BLaER1 treated with 17β-estradiol and CSF1 and Interleukin-3, amounts not matched to agents 10 nM and 100 nM (cell line): ENCODE results near the gene ZBTB7A.

Experiments used
- H3K27ac ChIP-seq, 11 experiments: shearing (Covaris generic); formaldehyde crosslinking; 2 replicates each; pipeline ENCODE4 v1.8.1; 2022
- H3K27me3 ChIP-seq, 11 experiments: shearing (Covaris generic); formaldehyde crosslinking; 2 replicates each; pipeline ENCODE4 v1.8.1; 2022
- H3K36me3 ChIP-seq, 11 experiments: shearing (Covaris generic); formaldehyde crosslinking; 2 replicates each; pipeline ENCODE4 v1.8.1; 2022
- H3K4me1 ChIP-seq, 10 experiments: shearing (Covaris generic); formaldehyde crosslinking; 2 replicates each; pipeline ENCODE4 v1.8.1; 2022
- H3K4me2 ChIP-seq, 11 experiments: shearing (Covaris generic); formaldehyde crosslinking; 2 replicates each; pipeline ENCODE4 v1.8.1; 2022
- H3K4me3 ChIP-seq, 10 experiments: shearing (Covaris generic); formaldehyde crosslinking; 2 replicates each; pipeline ENCODE4 v1.8.1; 2022
- H3K9ac ChIP-seq, 11 experiments: shearing (Covaris generic); formaldehyde crosslinking; 2 replicates each; pipeline ENCODE4 v1.8.1; 2022
- H3K9me3 ChIP-seq, 11 experiments: shearing (Covaris generic); formaldehyde crosslinking; replicated peaks in 1 of 11; 2 replicates each; pipeline ENCODE4 v1.8.1; 2022
- H4K20me1 ChIP-seq, 11 experiments: shearing (Covaris generic); formaldehyde crosslinking; 2 replicates each; pipeline ENCODE4 v1.8.1; 2022
- Cebpa-rat ChIP-seq, 11 experiments: shearing (Covaris generic); IDR thresholded peaks; 2 replicates each; pipeline ENCODE4 v1.8.1; 2022

ZBTB7A gene

DNA sequence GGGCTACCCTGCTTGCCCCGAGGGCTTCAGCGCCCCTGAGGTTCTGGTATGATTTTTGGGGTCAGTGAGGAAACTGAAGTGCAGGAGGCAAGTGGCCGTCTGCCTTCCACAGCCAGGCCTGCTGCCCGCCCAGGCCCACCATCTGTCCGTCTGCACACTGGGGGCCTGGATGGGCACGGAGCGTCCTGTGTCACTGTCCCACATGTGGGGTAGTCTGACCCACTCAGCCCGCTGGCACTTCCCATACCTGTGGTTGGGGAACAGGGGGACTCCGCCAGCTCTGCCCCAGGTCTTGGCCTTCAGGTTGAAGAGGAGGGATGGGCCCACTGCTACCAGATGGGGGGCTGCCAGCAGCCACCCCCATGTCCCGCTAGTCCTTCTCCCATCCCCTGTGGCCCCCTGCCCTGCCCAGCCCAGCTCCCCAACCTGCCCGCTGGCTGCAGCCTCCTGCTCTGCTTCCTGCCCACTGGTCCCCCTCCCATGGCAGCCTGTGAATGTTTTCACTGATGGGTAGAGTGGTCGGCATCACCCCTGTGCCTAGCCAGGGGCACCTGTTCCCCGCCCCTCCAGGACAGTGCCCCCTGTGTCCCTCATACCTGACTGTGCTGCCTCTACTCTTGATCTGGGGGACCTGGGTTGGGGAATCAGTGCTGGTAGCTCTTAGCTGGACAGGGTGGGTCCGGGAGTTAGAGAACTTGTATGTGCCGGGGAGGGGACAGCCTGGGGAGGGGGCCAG is 49.6 kb downstream of the ZBTB7A start:
- H3K4me3 ChIP-seq = no peak overlapping the region
- peaks cover 5 to 37% (median 26%) of the 10 kb centered on the region in 10 experiments; a peak in 17 of 20 replicates for H3K4me1 ChIP-seq
- no peak overlapping the region for H3K27ac ChIP-seq
- peaks cover 95 to 100% (median 100%) of the 10 kb centered on the region in 11 experiments for H4K20me1 ChIP-seq
- no peaks in the 10 kb centered on the region for H3K27me3 ChIP-seq
- peaks cover 4 to 11% (median 8%) of the 10 kb centered on the region in 11 experiments; a peak in 13 of 22 replicates for H3K9me3 ChIP-seq
- no peak for TF ChIP-seq Cebpa-rat (IDR thresholded peaks at IDR 0.05)
- no peak overlapping the region for H3K4me2 ChIP-seq
- peaks cover 54 to 99% (median 91%) of the 10 kb centered on the region in 11 experiments for H3K36me3 ChIP-seq
- H3K9ac ChIP-seq = 0 out of 22 replicates have a peak overlapping the region, but pooled peaks of 1 of the 11 experiments have one; percentile 3

DNA sequence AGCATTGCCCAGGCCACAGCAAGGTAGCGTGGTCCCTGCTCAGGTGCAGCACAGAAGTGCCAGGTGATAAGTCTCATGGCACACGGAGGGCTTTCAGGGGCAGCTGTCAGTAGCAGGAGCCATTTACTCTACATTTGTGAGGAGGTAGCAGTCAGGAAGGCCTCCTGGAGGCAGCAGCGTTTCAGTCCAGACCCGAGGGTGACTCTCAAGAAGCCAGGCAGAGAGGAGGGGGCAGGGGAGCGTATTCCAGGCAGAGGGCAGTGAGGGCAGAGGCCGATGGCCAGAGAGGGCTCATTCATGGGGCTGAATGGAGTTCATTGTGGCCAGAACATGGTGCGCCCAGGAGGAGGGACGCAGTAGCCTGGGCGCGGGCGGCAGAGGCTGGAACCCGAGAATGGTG is 50.2 kb downstream of the ZBTB7A start:
- Histone ChIP-seq H3K4me1 (peaks cover 5 to 37% (median 26%) of the 10 kb centered on the region in 10 experiments; a peak in 17 of 20 replicates), H3K4me3 (no peak overlapping the region), H3K9me3 (peaks cover 0 to 5% (median 2%) of the 10 kb centered on the region in 11 experiments; a peak in 6 of 22 replicates), H4K20me1 (peaks cover 92 to 100% (median 98%) of the 10 kb centered on the region in 11 experiments), H3K4me2 (no peak overlapping the region), H3K36me3 (peaks cover 48 to 94% (median 86%) of the 10 kb centered on the region in 11 experiments), H3K27me3 (no peaks in the 10 kb centered on the region), H3K27ac (no peak overlapping the region), H3K9ac (peak overlapping the region in 2 of 11 experiments; percentile 3 to 40; a peak in 1 of 22 replicates)
- TF ChIP-seq Cebpa-rat (IDR thresholded peaks at IDR 0.05) = no peak

DNA sequence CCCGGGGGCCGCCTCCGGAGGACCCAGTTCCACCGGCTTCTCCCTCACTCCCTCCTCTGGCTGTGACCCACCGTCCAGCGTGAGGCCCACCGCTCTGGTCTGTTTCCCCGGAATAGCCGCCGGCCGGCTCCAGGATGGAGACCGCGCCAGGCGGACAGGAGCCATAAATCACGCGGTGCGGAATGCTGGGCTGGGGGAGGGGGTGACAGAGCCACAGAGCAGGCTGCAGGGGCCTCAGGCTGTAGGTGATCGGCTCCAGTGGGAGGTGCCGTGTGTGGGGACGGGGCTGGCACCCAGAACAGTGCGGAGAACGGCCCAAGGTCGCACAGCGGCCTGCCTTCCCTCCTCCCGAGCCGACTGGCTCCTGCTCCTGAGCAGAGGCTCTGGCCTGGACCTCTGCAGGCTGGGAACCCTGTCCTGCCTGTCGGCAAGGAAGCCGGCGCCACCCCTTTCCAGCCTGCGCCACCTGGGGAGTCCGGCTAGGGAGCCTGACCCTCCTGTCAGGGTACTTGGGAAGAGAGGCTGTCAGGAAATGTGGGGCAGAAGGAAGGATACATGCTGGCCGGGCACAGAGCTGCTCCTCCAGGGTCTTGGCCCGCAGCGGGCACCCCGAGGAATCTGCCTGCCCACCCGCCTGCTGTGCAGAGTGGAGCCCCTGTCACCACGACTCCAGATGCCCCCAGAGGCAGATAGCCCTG is 50.8 kb downstream of the ZBTB7A start:
- TF ChIP-seq Cebpa-rat (IDR thresholded peaks at IDR 0.05) = no peak
- H3K36me3 ChIP-seq = peaks cover 47 to 94% (median 85%) of the 10 kb centered on the region in 11 experiments
- H3K4me3 ChIP-seq = no peak overlapping the region
- H3K4me1 ChIP-seq = peaks cover 10 to 42% (median 26%) of the 10 kb centered on the region in 10 experiments; a peak in 17 of 20 replicates
- peaks cover 91 to 100% (median 98%) of the 10 kb centered on the region in 11 experiments for H4K20me1 ChIP-seq
- 0 out of 22 replicates have a peak overlapping the region, but pooled peaks of 1 of the 11 experiments have one; percentile 31 for H3K27ac ChIP-seq
- H3K9ac ChIP-seq = peak overlapping the region in 6 of 11 experiments; percentile 28 to 59 (median 38); a peak in 9 of 22 replicates
- H3K4me2 ChIP-seq = peak overlapping the region in 3 of 11 experiments; percentile 49 to 61 (median 50); a peak in 3 of 22 replicates
- no peaks in the 10 kb centered on the region for H3K9me3 ChIP-seq
- H3K27me3 ChIP-seq = no peaks in the 10 kb centered on the region

DNA sequence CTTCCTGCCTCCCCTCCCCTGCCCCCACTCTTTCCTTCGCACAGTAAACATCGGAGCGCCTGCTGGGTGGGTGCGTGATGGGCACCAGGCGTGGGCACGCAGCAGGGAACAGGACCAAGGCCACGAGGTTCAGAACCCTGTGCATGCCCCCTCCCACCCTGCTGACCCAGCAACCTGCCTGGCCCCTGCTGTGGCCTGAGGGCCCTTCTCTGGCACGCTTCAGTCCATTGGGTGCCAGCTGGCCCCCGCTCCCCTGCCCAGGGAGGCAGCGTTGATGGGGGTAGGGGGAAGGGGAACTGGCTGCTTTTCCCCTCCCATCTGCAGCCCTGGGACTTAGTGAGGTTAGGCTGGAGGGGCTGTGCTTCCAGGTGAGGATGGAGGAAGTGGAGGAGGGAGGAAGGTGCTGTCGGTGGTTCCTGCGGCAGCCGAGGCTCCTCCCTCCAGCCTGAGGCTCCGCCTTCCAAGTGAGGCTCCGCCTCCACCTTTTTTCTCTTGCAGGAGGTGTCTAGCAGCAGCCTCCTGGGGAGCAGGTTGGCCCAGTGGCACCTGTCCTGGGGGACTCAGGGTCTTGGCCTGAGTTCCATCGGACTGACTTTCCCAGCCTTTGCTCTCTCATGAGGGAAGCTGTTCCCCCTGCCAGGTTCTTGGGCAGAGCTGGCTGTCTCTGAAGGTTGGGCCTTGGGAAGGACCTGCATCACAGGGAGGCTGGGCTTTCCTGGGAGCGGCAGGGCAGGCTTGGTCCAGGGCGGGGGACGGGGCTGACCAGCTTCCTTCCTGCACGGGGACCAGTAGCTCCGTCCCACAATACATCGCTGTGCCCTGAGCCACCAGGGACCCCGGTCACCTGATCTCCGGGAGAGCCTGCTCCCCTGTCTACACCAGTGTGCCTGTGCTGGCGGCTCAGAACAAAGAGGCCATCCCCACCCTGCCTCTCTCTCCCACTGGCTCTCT is 51.9 kb downstream of the ZBTB7A start:
- H3K27ac ChIP-seq = peak overlapping the region in 1 of 11 experiments; percentile 31; a peak in 2 of 22 replicates
- H4K20me1 ChIP-seq = peaks cover 92 to 100% (median 98%) of the 10 kb centered on the region in 11 experiments
- TF ChIP-seq Cebpa-rat (IDR thresholded peaks at IDR 0.05) = no peak
- peak overlapping the region in 9 of 11 experiments; percentile 25 to 59 (median 39); a peak in 13 of 22 replicates for H3K9ac ChIP-seq
- H3K4me2 ChIP-seq = peak overlapping the region in 9 of 11 experiments; percentile 0 to 61 (median 28); a peak in 11 of 22 replicates
- H3K36me3 ChIP-seq = peaks cover 49 to 95% (median 87%) of the 10 kb centered on the region in 11 experiments
- H3K4me1 ChIP-seq = peaks cover 18 to 52% (median 32%) of the 10 kb centered on the region in 10 experiments
- H3K4me3 ChIP-seq = no peak overlapping the region
- H3K9me3 ChIP-seq = no peaks in the 10 kb centered on the region
- H3K27me3 ChIP-seq = no peaks in the 10 kb centered on the region

DNA sequence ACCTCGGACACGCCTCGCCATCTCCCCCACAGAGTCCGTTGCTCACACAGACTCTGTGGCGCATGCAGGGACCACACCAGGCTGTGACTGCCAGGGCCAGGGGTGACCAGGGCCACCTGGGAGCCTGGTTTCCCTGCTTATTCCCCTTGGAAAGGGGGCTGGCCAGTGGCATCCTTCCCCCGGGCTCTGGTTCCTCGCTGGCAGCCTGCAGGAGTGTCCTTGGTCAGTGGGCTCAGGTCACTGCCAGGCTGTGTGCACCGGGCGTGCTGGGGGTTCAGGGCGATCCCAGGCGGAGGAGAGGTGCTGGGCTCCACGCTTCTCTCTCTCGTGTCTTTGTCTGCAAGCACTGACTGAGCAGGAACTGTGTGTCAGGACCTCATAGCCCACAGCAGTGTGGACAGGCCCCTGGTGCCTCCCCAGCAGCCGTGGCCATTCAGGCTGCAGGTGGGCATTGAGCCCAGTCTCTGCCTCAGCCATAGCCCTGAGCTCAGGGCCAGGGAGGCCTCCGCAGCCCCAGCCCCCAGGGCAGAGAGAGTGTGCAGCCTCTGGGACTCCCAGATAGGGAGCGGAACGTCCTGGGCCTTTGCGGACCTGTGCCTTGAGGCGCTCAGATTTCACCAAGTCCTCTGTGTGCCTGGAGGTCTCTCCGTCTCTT is 52.7 kb downstream of the ZBTB7A start:
- TF ChIP-seq Cebpa-rat (IDR thresholded peaks at IDR 0.05) = no peak
- Histone ChIP-seq H4K20me1 (peaks cover 92 to 100% (median 98%) of the 10 kb centered on the region in 11 experiments), H3K9ac (peak overlapping the region in 6 of 11 experiments; percentile 2 to 23 (median 12); a peak in 2 of 22 replicates), H3K9me3 (no peaks in the 10 kb centered on the region), H3K36me3 (peaks cover 50 to 91% (median 85%) of the 10 kb centered on the region in 11 experiments), H3K27ac (no peak overlapping the region), H3K27me3 (no peaks in the 10 kb centered on the region), H3K4me2 (peak overlapping the region in 2 of 11 experiments; percentile 0 to 61; a peak in 1 of 22 replicates), H3K4me1 (peaks cover 20 to 51% (median 33%) of the 10 kb centered on the region in 10 experiments), H3K4me3 (no peak overlapping the region)

DNA sequence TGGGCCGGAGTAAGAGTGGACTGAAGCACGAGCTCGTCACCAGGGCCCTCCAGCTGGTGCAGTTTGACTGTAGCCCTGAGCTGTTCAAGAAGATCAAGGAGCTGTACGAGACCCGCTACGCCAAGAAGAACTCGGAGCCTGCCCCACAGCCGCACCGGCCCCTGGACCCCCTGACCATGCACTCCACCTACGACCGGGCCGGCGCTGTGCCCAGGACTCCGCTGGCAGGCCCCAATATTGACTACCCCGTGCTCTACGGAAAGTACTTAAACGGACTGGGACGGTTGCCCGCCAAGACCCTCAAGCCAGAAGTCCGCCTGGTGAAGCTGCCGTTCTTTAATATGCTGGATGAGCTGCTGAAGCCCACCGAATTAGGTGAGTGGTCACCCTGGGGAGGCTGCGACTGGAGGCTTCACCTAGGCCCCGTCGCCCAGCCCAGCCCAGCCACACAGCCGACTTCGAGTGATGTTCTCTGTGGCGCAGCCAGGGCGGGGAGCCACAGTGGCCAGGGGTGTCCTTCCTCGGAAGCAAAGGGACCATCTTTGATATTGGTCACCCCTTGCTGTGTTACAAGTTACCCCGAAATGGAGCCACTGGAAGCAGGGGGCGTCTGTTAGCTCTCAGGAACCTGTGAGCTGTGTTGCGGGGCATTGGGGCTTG is 53.6 kb downstream of the ZBTB7A start:
- Histone ChIP-seq H4K20me1 (peaks cover 92 to 100% (median 98%) of the 10 kb centered on the region in 11 experiments), H3K36me3 (peaks cover 50 to 82% (median 76%) of the 10 kb centered on the region in 11 experiments)

More for the DNA sequence above, 53.6 kb downstream of the ZBTB7A start:
- peaks cover 25 to 50% (median 34%) of the 10 kb centered on the region in 10 experiments for H3K4me1 ChIP-seq
- no peak overlapping the region for H3K27ac ChIP-seq
- H3K9me3 ChIP-seq = no peaks in the 10 kb centered on the region
- no peaks in the 10 kb centered on the region for H3K27me3 ChIP-seq
- TF ChIP-seq Cebpa-rat (IDR thresholded peaks at IDR 0.05) = no peak
- no peak overlapping the region for H3K4me2 ChIP-seq
- no peak overlapping the region for H3K4me3 ChIP-seq
- H3K9ac ChIP-seq = peak overlapping the region in 4 of 11 experiments; percentile 6 to 23 (median 12); a peak in 2 of 22 replicates
